Myocyte (in vitro differentiated cells): ENCODE measurements around the gene ZNF317. TPM values are rescaled to one million over a fixed set of nuclear protein-coding genes. Genes with fewer than 3 reads are reported as not detected.
"Not testable (repeated sequence)": the region's sequence is repeated elsewhere in the genome, so short reads cannot be mapped to it uniquely, and the experiment has no call there.

Experiments used
- DNase-seq: peaks from one replicate; pipeline ENCODE4 v3.0.0-alpha.2; 2012; ENCODE audit warnings: low read depth
- total RNA-seq: library from RNA; depleted of rRNA; stranded (reverse); fragments of >200 nt; gene quantifications from 2 replicates; pipeline ENCODE4 v1.2.3, GENCODE V29; 2014

ZNF317 gene
- total RNA-seq, 1 donor from 2014 or later, result 26.0 TPM

DNA sequence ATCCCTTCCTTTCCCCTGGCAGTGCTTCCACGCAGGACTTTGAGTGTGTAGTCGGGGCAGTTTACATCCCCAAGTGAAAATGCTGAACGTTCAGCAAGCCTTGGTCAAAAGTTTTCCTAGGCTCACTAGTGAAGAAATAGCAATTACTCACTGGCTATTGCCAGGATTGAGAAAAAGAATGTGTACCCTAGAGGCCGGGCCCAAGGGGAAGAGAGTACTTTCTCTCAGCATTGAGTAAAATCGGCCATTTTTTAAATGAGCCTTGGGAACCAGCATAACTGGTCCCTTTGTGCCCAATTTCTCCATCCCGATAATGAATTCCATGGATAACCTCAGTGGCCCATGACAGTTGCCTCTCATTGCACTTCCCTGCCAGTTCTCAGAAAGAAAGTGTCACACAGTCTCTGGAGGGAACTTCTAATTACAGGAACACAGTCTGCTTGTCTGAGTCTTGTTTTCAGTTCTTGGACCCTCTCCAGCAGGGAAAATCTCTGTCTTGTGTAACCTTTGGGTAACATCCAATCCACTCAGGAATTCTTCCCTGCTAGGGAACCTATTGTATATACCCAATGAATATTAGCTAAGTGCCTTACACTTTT, 31.3 kb downstream of the ZNF317 start:
- no peak for DNase-seq

DNA sequence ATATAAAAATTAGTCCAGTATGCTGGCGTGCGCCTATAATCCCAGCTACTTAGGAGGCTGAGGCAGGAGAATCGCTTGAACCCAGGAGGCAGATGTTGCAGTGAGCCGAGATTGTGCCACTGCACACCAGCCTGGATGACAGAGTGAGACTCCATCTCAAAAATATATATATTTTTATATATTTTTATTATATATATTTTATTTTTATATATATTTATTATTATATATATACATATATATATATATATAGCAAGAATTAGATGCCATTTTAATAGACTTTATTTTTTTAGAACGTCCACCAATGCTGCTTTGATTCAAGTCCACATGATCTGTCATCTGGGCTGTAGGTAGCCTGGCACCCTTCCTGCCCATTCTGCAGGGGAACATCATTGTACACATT, 35.1 kb downstream of the ZNF317 start:
- DNase-seq, result no peak

DNA sequence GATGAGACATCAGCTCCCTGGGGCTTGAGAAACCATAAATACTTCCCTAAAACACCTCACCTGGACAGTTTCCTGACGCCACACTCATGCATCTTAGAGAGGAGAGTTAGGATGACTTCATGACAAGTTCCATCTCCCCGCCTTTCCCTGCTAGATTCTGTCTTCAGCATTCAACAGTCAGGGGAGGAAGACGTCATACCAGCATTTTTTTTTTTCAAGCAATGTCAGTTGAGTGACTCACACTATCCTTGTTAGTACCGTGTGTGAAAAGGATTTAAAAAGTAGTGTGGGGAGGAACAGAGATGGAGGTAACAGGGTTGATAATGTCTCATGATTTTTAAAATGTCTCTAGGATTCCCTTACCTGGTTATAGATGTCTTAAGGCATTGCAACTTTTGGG, 38.7 kb downstream of the ZNF317 start, which contains the start of gene OR7D2:
Gene OR7D2 (plus strand): TSS at position 79 of the 400 bp plus-strand sequence. CDS start 6,803 bp downstream, outside the sequence.
- DNase-seq, result no peak

DNA sequence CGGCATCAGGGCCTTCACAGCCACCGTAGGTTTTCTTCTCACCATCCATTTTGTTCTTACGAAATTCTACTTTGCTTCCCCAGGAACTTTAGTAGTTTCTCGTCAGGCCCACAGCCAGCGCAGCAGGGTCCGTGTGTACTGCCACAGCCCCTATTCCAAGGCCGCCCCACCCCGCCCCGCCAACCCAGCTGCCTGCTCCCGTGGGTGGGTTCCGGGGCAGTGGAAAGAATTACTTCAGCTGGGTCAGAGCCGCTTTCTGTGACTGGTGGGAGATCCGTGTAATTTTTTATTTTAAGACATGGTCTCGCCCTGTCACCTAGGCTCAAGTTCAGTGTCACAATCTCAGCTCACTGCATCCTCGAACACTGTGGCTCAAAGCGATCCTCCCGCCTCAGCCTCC, 42.8 kb downstream of the ZNF317 start:
- no peak for DNase-seq

DNA sequence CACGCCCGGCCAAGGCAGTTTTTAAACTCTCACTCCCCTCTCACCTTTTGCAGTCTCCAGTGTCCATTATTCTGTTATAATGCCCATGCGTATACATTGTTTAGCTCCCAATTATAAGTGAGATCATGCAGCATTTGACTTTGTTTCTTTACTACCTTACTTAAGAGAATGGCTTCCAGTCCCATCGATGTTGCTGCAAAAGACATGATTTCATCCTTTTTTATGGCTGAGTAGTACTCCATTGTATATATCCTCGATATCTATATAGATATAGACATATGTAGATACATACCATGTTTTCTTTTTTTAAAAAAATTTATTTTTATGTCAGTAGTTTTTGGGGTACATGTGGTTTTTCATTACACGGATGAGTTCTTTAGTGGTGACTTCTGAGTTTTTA, 47.0 kb downstream of the ZNF317 start:
- DNase-seq, result no peak

DNA sequence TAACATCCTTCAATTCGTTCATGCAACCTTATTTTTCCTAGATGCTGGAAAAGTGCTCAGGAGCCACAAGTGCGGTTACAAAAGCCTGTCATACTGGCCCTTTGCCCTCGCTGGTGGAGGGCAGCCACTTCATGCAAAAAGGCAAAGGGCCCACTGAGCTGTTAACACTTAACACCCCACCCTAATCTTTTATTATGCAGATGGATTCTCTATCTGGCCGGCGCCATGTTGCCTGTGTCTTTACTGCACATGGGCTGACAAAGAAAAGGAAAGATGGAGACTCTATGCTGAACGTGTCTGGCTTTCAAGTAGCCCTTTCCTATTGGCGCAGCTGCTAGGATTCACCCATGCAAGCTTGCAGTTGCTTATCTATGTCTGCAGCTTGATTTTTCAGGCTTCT, 49.3 kb downstream of the ZNF317 start:
- no peak for DNase-seq

DNA sequence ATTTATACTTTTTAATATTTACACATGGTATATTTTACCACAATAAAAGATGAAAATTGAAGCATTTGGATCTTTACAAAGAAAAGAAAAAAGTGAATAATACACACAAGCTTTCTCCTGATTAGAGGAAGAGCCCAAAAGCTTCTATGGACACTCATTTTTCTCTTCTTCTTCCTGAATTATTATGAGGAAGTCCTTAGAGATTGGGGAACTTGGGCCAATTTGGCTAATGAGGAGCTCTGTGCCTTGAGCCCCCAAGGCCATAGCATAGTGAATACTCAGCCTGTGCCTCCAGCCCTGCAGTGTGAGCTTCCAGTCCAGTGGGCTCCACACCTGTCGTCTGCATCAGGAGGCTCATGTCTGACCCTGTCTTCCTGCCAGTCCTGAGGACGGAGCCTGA, 57.8 kb downstream of the ZNF317 start:
- not testable (repeated sequence) for DNase-seq

DNA sequence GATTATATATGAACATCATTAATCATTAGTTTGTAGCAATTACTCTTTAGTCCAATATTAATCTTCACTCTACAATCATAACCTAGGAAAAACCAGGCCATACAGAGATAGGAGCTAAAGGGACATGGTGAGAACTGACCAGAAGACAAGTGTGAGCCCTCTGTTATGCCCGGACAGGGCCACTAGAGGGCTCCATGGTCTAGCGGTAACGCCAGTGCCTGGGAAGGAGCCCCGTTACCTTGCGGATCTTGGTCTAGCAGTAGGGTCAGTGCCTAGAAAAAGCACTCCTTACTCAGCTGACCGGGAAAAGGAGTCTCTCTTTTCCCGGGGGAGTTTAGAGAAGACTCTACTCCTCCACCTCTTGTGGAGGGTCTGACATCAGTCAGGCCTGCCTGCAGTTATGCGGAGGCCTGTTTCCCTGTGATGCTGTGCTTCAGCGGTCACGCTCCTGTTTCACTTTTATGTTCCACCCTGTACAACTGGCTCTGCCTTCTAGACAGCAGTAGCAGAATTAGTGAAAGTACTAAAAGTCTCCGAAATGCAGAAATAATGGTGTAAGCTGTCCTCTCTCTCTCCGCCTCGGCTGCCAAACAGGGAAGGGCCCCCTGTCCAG, 65.4 kb downstream of the ZNF317 start:
- peak; percentile 73 for DNase-seq

Other genes starting within 250 kb of the ZNF317 start
- not detected in 2 replicates for gene MUC16, start 130.0 kb upstream of the ZNF317 start, total RNA-seq
- gene OR1M1, start 53.3 kb upstream of the ZNF317 start, total RNA-seq, result not detected in 2 replicates
- not detected in 2 replicates for gene OR7G2, start 32.9 kb upstream of the ZNF317 start, total RNA-seq
- not detected in 2 replicates for gene OR7G1, start 24.6 kb upstream of the ZNF317 start, total RNA-seq
- not detected in 2 replicates for gene OR7G3, start 13.4 kb upstream of the ZNF317 start, total RNA-seq
- gene OR7D2, start 38.6 kb downstream of the ZNF317 start, total RNA-seq, result 0.21 TPM in 1 of 2 replicates, not detected in the other
- gene OR7D4, start 79.2 kb downstream of the ZNF317 start, total RNA-seq, result not detected in 2 replicates
- not detected in 2 replicates for gene OR7E24, start 110.5 kb downstream of the ZNF317 start, total RNA-seq
- gene ZNF699, start 169.4 kb downstream of the ZNF317 start, total RNA-seq, result 17.1 and 18.5 TPM in 2 replicates
- 4.4 and 8.1 TPM in 2 replicates for gene ZNF559, start 183.8 kb downstream of the ZNF317 start, total RNA-seq
- gene ZNF177, start 222.6 kb downstream of the ZNF317 start, total RNA-seq, result 1.7 and 1.8 TPM in 2 replicates